NT2/D1 (cell line): ENCODE results near the gene LHX6.

Source experiments
- DNase-seq: peaks from one replicate; pipeline ENCODE4 v3.0.0-alpha.2; 2011; ENCODE audit warnings: low read depth, low spot score
- H3K27me3 ChIP-seq: 2 replicates; pipeline ENCODE4 v1.6.0; 2011; ENCODE audit warnings: mild to moderate bottlenecking; ENCODE audit not compliant: insufficient read length, insufficient read depth
- H3K36me3 ChIP-seq: 2 replicates; pipeline ENCODE4 v1.6.1; 2011; ENCODE audit warnings: mild to moderate bottlenecking, low read length, mixed read lengths; ENCODE audit not compliant: insufficient read depth, insufficient read length
- H3K4me1 ChIP-seq: 2 replicates; pipeline ENCODE4 v1.5.1; 2011; ENCODE audit not compliant: insufficient read depth, insufficient read length
- H3K4me3 ChIP-seq: 2 replicates; pipeline ENCODE4 v1.5.1; 2011; ENCODE audit warnings: low read depth; ENCODE audit not compliant: insufficient read length
- H3K9ac ChIP-seq: 2 replicates; pipeline ENCODE4 v1.6.0; 2011; ENCODE audit warnings: low read depth; ENCODE audit not compliant: insufficient read length
- H3K9me3 ChIP-seq: 2 replicates; pipeline ENCODE4 v1.5.1; 2011; ENCODE audit warnings: mild to moderate bottlenecking, low read length; ENCODE audit not compliant: insufficient read depth
- SUZ12 ChIP-seq: IDR thresholded peaks from 2 replicates; pipeline ENCODE4 v1.6.1; 2011; ENCODE audit not compliant: insufficient read length, insufficient read depth; ENCODE audit errors: extremely low read depth
- YY1 ChIP-seq: IDR thresholded peaks from 2 replicates; pipeline ENCODE4 v1.6.1; 2011; ENCODE audit not compliant: insufficient read length, insufficient read depth
- ZNF274 ChIP-seq: IDR thresholded peaks from 2 replicates; pipeline ENCODE4 v1.6.1; 2011; ENCODE audit warnings: mild to moderate bottlenecking, low read depth, low read length

LHX6 gene

GRCh38 chr9:122264360-122265148, 35.8 kb upstream of the LHX6 start, which contains the start of the genes MRRF and RBM18:
MRRF (plus strand) TSS chr9:122264882; CDS start chr9:122270892, 6,010 bp downstream.
RBM18 (minus strand) TSS chr9:122264840; CDS start chr9:122261492, 3,348 bp downstream.
- peaks cover 55% of the 10 kb centered on the region for H3K36me3 ChIP-seq
- peak; percentile 90 for DNase-seq
- no peaks in the 10 kb centered on the region for H3K4me1 ChIP-seq
- H3K9ac ChIP-seq = peak within 1 kb of the TSS; percentile 94
- TF ChIP-seq YY1 (no peak), SUZ12 (no peak), ZNF274 (no peak)
- no peaks in the 10 kb centered on the region for H3K27me3 ChIP-seq
- H3K9me3 ChIP-seq = no peaks in the 10 kb centered on the region
- H3K4me3 ChIP-seq = peak within 1 kb of the TSS; percentile 89

GRCh38 chr9:122263699-122264349, 35.1 kb upstream of the LHX6 start:
- Histone ChIP-seq H3K9ac (peak overlapping the region; percentile 94), H3K27me3 (no peaks in the 10 kb centered on the region), H3K9me3 (no peaks in the 10 kb centered on the region), H3K4me3 (peak overlapping the region; percentile 89), H3K4me1 (no peaks in the 10 kb centered on the region), H3K36me3 (peaks cover 62% of the 10 kb centered on the region)
- TF ChIP-seq SUZ12 (no peak), YY1 (no peak), ZNF274 (no peak)
- no peak for DNase-seq

- no peak overlapping the region for H3K4me3 ChIP-seq
These were observed 33.3 kb upstream of the LHX6 start for GRCh38 chr9:122262073-122262472.

GRCh38 chr9:122261469-122261881, 32.7 kb upstream of the LHX6 start:
- H3K9me3 ChIP-seq = no peaks in the 10 kb centered on the region
- TF ChIP-seq YY1 = no peak
- no peak for TF ChIP-seq SUZ12
- TF ChIP-seq ZNF274 = no peak
- H3K27me3 ChIP-seq = no peaks in the 10 kb centered on the region
- H3K9ac ChIP-seq = no peak overlapping the region
- no peak for DNase-seq
- H3K36me3 ChIP-seq = peaks cover 68% of the 10 kb centered on the region
- H3K4me3 ChIP-seq = no peak overlapping the region
- no peaks in the 10 kb centered on the region for H3K4me1 ChIP-seq

More at GRCh38 chr9:122262073-122262472, 33.3 kb upstream of the LHX6 start:
- H3K4me1 ChIP-seq = no peaks in the 10 kb centered on the region
- DNase-seq = no peak
- no peaks in the 10 kb centered on the region for H3K27me3 ChIP-seq
- H3K36me3 ChIP-seq = peaks cover 70% of the 10 kb centered on the region
- no peaks in the 10 kb centered on the region for H3K9me3 ChIP-seq
- H3K9ac ChIP-seq = no peak overlapping the region
- TF ChIP-seq SUZ12 (no peak), YY1 (no peak), ZNF274 (no peak)

GRCh38 chr9:122258886-122259415, 30.2 kb upstream of the LHX6 start:
- peaks cover 59% of the 10 kb centered on the region for H3K36me3 ChIP-seq
- no peaks in the 10 kb centered on the region for H3K4me1 ChIP-seq
- TF ChIP-seq ZNF274 (no peak), SUZ12 (no peak), YY1 (no peak)
- no peaks in the 10 kb centered on the region for H3K27me3 ChIP-seq
- H3K4me3 ChIP-seq = no peak overlapping the region
- H3K9ac ChIP-seq = no peak overlapping the region
- no peak for DNase-seq
- H3K9me3 ChIP-seq = no peaks in the 10 kb centered on the region

GRCh38 chr9:122256206-122256605, 27.4 kb upstream of the LHX6 start:
- no peak overlapping the region for H3K9ac ChIP-seq
- H3K4me3 ChIP-seq = no peak overlapping the region
- no peaks in the 10 kb centered on the region for H3K9me3 ChIP-seq
- H3K36me3 ChIP-seq = peaks cover 58% of the 10 kb centered on the region
- TF ChIP-seq ZNF274 = no peak
- TF ChIP-seq YY1 = no peak
- TF ChIP-seq SUZ12 = no peak
- no peak for DNase-seq
- H3K4me1 ChIP-seq = no peaks in the 10 kb centered on the region
- H3K27me3 ChIP-seq = no peaks in the 10 kb centered on the region

GRCh38 chr9:122254761-122255160, 26.0 kb upstream of the LHX6 start:
- Histone ChIP-seq H3K9ac (no peak overlapping the region), H3K9me3 (no peaks in the 10 kb centered on the region), H3K36me3 (peaks cover 58% of the 10 kb centered on the region), H3K27me3 (no peaks in the 10 kb centered on the region), H3K4me1 (no peaks in the 10 kb centered on the region), H3K4me3 (no peak overlapping the region)
- no peak for TF ChIP-seq SUZ12
- TF ChIP-seq YY1 = no peak
- no peak for TF ChIP-seq ZNF274
- DNase-seq = no peak
